GM19099 (cell line): ENCODE measurements around the gene SDR39U1.

Source experiments
- POLR2A ChIP-seq: IDR thresholded peaks from 3 replicates; pipeline ENCODE4 v1.6.1; 2011; ENCODE audit warnings: low read depth; ENCODE audit not compliant: insufficient read length; ENCODE audit errors: extremely low read depth

SDR39U1 gene

DNA sequence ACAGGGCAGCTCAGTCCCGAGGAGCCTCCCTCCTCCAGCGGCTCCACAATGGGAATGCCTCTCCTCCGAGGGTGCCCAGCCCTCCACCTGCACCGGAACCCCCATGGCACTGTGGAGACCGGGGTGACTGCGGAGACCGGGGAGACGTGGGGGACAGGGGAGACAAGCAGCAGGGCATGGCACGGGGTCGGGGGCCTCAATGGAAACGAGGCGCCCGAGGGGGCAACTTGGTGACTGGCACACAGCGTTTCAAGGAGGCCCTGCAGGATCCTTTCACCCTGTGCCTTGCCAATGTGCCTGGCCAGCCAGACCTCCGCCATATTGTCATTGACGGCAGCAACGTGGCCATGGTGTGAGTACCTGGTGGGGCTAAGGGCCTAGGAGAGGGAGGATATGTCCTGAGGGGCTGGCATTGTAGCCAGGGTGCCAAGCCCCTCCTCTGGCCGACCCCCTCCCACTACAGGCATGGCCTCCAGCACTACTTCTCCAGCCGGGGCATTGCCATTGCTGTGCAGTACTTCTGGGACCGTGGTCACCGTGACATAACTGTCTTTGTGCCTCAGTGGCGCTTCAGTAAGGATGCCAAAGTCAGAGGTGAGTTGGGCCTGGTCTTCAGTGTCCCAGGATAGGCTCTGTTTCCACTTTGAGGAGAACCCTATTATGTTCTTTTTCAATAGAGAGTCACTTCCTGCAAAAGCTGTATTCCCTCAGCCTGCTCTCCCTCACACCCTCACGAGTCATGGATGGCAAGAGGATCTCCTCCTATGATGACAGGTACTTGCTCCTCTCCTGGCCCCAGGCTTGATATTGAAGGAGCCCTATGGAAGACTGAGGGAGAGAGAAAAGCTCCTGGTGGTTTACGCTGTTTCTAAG lies 10.1 kb downstream of the SDR39U1 start:
- no peak for TF ChIP-seq POLR2A

- peak; percentile 20 for TF ChIP-seq POLR2A
Measured at GRCh38 chr14:24431569-24432258, 10.9 kb downstream of the SDR39U1 start.

DNA sequence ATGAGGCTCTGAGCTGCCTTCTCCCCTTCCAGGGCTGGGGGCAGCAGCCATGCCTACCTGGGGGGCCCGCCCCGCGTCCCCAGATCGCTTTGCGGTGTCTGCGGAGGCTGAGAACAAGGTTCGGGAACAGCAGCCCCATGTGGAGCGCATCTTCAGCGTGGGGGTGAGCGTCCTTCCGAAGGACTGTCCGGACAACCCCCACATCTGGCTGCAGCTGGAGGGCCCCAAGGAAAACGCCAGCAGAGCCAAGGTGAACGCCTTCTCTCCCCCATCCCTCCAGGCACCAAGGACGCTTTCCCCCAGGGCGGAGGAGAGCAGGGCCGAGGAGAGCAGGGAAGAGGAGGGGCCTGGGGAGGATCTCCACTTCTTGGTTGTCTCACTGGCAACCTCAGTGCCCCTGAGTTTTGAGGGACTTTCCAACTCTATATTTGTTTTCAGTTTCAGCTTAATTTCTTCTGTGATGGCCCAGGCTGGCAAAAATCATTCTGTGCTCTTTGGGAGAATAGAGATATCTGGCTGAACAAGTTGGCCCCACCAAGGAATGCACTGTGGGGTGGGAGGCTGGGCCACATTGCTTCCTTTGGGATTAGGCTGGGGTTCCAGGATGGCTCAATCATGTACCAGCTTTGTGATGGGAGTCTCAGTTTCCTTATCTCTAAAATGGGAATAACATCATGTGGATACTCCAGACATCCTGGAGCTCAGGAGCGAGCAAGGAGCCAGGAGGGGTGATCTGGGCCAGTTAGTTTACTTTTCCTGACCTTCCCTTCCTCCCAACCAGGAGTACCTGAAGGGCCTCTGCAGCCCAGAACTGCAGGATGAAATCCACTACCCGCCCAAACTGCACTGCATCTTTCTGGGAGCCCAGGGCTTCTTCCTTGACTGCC lies 11.7 kb downstream of the SDR39U1 start:
- peak; percentile 51 for TF ChIP-seq POLR2A

DNA sequence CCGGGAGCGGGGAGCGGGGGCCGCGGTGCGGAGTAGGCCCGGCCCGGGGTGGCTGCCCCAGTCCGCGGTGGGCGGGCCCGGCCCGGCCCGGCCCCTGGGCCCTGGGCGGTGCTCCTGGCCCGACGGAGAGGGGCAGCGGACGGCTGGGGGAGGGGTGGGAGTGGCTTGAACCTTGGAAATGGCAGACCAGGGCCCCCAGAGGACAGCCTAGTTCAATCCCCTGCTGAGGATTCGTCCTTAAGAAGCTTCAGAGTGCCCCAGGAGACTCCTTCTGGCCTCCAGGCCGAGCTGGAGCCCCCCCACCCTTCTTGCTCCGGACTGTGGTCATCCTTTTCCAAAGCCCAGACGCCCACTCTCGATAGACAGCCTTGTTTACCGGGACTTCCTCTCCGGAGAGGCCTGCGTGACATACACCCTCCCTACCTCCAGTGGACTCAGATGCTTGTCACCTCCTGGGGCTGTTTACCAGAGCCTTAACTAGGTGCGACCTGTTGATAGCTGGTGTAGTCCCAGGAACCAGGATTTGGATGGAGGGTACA lies 12.4 kb downstream of the SDR39U1 start:
- TF ChIP-seq POLR2A = no peak

DNA sequence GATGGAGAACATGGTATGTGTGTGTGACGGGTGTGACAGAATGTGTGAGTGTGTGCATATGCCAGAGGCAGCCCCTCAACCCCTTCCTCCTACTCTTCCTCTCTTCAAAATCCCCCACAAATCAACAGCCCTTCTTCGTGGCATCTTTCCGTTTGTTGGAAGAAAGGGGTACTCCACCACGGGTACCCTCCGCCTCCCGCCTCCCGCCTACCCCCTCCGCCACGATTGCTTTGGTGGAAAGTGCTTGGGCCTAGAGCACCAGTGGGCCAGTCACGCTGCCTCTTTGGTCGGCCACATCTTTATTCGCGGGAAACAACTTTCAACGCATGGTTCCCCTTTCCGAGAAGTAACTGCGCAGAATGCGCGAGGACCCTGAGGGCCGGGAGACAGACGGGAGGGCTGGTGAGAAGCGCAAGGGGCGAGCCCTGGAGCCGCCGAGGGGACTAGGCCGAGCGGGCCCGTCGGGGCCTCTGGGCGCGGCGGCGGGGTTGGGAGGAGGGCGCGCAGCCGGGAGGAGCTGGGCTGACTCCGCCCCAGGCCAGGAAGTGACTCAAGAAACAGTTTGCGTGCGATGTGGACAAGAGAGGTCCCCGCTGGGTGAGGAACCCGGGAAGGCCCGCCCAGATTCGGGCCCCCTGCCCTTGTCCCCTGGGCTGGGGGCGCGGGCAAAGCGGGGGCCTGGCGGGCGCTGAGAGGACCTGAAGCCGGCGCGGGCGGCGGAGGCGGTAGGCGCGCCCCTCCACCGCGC lies 13.0 kb downstream of the SDR39U1 start, which contains the start of the genes CBLN3 and KHNYN:
CBLN3 (minus strand) TSS at position 274 of the 748 bp plus-strand sequence. CDS start 614 bp downstream, outside the sequence.
KHNYN (plus strand) TSS at position 560 of the 748 bp plus-strand sequence. CDS start 777 bp downstream, outside the sequence.
- TF ChIP-seq POLR2A = peak; percentile 96

DNA sequence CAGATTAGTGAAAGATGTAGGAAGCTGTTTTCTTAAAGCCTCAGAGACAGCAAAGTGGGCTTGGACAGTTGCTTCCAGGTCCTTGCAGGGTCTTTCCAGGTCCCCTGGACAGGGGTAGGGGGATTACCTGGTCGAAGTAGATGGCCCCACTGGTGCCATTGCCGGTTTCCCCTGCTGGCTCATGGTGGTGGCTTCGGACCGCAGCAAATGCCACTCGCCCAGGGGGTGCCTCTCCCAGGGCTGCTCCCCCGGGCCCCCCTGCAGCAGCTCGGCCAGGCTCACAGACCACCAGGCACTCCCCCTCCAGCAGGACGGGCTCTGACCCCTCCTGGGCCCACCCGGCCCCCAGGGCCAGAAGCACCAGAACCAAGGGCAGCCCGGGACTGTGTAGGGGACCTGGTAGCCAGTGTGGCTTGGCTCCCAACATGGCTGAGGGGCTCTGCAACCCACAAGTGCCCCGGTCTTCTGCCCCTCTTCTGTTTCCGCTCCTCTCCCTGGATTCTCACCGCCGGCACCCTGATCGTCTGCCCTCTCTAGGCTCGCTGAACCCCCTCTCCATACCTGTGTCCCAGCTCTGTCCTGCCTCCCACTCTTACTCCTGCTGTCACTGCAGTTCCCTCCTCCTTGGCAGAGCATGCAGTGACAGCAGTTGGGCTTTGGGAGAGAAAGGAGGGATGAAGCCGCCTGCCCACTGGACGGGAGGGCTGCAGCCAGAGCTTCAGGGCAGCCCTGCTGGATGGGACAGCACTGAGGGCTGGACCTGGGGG lies 13.8 kb downstream of the SDR39U1 start:
- no peak for TF ChIP-seq POLR2A

- no peak for TF ChIP-seq POLR2A
Measured at GRCh38 chr14:24427537-24428508, 14.8 kb downstream of the SDR39U1 start.

DNA sequence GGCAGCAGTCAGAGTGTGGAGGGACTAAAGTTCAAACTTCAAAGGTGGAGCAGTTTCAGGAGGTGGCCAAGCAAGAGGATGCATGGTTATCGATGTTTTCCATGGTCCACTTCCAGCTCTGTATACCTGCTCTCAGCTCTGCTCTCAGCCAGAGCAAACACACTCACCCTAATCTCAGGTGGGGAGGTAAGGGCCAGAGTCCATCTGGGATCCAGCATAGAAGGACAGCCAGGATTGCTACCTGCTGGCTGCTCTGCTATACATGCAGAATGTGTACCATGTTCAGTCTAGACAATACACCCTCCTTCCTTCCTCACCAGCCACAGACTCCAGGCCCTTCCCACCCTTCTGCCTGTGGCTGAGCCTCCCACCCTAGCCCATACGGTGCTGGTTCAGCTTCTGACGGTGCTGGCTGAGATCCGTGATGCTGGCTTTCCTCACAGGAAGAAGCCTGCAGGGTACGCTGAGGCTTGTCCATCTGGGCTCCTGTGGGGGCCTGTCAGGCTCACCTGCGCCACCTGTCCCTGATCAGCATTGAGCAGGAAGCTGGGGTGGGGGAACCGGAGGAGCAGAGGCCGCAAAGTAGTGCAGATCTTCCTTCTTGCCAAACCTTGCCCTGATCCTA lies 15.6 kb downstream of the SDR39U1 start:
- no peak for TF ChIP-seq POLR2A

- TF ChIP-seq POLR2A = no peak
Measured at GRCh38 chr14:24426150-24426911, 16.2 kb downstream of the SDR39U1 start.

- TF ChIP-seq POLR2A = no peak
Measured at GRCh38 chr14:24425704-24426103, 16.9 kb downstream of the SDR39U1 start.
